Stimulated activated CD8-positive, alpha-beta memory T cell treated with anti-CD3 and anti-CD28 coated beads, Interleukin-7, amount 100 ng/mL, for 48 hours (primary cell): ENCODE data around the gene ERC2.
"Not testable (repeated sequence)": the region's sequence is repeated elsewhere in the genome, so short reads cannot be mapped to it uniquely, and the experiment has no call there.

Experiments
- DNase-seq, 2 donors: peaks; one replicate each; pipeline ENCODE4 v3.0.0-alpha.2; 2020; ENCODE audit warnings: low read depth in 1 of 2; ENCODE audit errors: extremely low read depth in 1 of 2

The ERC2 gene

DNA sequence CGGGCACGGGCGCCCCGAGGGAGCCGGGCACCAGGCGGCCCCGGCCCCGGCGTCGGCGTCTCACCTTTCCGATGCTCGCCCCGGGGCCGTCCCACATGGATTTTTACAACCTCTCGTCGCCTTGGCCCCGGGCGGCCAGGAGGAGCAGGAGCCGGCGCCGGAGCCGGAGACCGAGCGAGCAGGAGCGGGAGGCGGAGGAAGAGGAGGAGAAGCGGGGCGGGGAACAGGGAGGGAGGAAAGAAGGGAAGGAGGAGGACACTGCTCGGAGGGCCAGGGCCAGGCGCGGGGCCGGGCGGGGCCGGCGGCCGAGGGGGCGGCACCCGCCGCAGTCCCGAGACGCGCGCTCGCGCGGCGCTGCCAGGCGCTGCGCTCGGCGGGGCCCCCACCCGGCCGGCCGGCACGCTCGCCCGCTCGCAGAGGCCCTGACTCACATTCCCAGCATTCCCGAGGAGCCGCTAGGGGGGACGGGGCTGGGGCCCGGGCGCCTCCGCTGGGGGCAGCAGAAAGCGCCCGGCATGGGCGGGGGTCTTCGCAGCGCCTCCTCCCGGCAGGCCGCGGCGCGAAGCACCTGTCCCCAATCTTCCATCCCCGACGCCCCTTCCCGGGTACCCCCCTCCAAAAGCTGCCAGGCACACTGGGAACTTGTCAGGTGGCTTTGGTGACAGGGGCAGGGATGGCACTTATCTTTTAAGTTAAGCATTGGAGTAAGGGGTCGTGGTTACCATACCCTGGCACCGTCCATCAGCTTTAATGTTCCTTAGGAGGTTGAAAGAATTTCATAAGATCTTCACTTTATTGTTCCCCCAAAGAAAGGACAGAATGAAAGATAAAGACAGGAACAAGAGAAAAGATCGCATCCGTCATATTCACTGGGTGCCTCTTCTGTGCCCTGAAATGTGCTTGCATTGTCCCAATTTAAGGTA lies at the start of gene ERC2:
Gene ERC2, minus strand, starts transcription at position 284 of the 923 bp plus-strand sequence.
- DNase-seq, result no peak

GRCh38 chr3:56502738-56503137 lies 34.5 kb upstream of the ERC2 start:
- DNase-seq, result no peak

DNA sequence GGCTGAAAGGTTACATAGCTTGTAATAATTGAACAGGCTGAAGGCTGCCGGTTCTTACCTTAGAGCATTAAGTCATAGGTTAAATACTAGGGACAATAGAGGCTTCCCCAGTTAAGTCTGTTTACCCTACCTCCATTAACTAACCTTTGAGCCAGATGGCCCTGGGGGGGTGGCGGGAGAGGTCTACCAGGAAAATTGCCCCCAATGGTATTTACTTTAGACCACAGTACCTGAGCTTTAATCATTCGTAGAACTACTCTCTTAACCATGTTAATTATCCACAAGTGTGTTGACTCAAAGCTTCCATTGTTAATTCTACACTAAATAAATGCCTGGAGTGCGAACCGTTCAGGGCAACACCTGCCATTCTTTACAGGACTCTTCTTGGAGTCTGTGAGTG lies 28.1 kb upstream of the ERC2 start:
- DNase-seq, result not testable (repeated sequence)

DNA sequence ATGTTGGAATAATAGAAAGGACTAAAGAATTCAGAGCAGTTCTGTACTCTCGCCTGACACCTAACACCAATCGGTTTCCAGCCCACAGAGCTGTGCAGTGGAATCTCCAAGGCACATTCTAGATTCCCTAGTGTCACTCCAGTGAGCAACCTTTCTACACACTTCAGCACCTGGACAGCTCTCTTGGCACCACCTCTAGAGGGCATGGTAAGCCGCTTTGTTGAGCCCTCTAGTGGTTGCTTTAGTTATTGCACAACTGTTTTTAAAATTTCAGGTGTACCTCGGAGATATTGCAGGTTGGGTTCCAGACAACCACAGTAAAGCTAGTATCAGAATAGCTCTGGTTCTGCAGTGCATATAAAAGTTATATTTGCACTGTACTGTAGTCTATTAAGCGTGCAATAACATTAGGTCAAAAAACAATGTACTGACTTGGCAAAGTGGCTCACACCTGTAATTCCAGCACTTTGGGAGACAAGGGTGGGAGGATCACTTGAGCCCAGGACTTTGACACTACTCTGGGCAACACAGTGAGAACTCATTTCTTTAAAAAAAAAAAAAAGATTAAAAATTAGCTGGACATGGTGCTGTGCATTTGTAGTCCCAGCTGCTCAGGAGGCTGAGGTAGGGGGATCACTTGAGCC lies 26.5 kb upstream of the ERC2 start:
- peak; percentile 27 to 42 for DNase-seq

GRCh38 chr3:56491566-56491965 lies 23.3 kb upstream of the ERC2 start:
- DNase-seq, result no peak

GRCh38 chr3:56488812-56489600 lies 20.7 kb upstream of the ERC2 start:
- DNase-seq, result no peak

- no peak for DNase-seq
Observed at GRCh38 chr3:56484525-56485032, 16.3 kb upstream of the ERC2 start.

DNA sequence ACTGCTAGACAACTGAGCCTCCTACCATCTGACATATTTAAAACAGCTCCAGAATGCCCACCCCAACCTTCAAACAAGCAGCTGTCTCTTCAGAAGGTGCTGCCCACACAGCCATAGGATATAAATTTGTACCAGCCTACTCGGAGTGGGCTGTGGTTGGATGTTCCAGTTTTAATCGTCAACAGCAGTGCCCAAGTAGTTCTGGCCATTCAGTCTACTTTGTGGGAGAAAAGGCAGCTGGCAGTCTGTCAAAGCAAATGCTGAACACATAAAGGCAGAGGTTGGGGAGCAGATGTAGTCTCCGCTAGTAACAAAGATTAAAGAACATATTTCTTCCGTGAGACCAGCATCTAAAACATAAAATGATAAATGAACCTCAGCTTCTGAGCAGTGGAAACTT lies 15.9 kb upstream of the ERC2 start:
- DNase-seq, result no peak

DNA sequence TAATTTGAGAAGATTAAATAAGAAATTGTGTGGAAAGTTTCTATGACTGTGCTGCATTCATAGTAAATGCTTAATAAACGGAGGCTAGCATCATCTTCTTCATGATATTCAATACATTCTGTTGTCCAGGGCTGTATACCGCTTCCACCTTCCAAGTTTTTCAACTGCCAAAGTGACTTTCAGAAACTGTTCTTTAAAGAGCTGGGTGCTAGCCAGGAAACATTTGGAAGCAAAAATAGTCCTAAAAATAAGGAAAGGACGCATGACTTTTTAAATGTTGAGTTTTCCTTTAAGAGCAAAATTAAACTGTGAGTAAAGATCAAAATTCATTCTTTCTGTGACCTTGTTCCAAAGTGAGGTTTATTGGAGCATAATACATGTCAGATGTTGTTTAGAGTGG lies 9.4 kb upstream of the ERC2 start:
- no peak for DNase-seq

- DNase-seq, result no peak
Observed at GRCh38 chr3:56476771-56477170, 8.5 kb upstream of the ERC2 start.

DNA sequence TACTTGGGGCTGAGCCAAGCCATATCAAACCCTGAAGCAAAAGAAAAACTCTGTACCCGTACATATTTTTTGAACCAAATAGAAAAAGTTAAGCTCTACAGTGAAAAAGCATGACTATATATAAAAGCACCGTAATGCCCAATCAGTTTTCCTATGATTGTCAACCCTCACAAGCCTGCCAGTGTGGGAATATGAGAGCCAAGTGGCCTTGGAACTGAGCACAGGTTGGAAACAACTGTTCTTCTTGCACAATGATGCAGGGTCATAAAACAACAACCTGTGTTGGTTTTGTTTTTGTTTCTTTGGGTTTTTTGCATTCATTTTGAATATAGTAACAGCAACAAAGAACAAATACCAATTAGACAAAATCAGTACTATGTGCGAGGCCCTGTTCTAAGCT lies 3.5 kb upstream of the ERC2 start:
- DNase-seq, result no peak

DNA sequence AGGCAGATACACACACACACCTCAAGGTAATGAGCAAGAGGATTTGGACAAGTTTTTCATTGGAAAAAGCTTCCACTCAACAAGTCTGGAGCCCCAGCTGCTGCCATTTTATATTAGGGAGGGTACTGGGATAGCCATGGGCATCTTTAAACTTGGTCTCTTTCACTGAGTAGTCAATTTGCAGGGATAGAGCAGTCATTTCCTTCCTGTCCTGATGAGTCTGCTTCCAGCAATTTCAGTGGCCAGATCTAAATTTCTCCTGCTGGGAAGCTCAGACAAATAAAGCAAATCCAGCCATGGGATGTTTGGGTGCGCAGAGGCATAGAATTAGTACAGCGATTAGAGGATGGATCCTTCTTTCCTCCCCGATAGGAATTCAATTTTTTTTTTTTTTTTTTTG lies 874 bp upstream of the ERC2 start:
- DNase-seq, result no peak

DNA sequence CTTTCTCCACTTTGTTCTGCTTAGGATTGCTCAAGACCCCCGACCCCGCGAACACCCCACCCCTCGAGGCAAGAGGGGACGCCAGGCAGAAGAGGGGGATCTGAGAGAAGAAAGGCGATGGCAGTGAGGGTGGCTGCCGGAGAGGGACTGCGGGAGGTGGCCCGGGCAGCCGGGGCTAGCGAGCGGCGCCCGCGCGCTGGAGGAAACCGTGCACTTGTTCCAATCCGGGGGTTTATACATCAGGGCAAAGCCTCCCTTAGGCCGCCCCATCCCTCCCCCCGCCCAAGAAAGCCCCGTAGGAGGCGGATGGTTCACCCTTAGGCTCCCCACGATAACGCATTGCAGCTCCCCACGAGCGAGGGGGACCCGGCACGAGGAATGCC lies 475 bp downstream of the ERC2 start:
- no peak for DNase-seq

GRCh38 chr3:56467108-56467507 lies 1.2 kb downstream of the ERC2 start:
- peak in 1 of 2 donors; percentile 51 for DNase-seq

DNA sequence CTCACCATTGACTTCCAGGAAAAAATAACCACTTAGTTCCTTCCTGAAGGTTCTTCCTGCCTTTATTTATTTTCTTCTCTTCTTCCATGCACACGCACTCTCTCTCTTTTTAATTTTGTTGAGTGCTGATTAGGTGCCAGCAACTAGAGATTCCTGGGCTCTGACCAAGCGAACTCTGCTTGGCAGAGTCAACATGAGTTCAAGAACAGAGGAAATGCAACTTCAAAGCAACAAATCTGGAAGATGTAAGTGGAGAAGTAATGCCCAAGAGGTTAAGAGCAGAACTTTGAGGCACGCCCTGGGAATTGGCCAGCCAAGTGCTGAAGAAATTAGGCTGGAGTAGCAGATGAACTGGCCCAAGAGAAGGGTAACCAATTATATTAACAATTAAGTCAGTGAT lies 8.5 kb downstream of the ERC2 start:
- DNase-seq, result no peak

GRCh38 chr3:56459104-56459496 lies 9.2 kb downstream of the ERC2 start:
- DNase-seq, result no peak

DNA sequence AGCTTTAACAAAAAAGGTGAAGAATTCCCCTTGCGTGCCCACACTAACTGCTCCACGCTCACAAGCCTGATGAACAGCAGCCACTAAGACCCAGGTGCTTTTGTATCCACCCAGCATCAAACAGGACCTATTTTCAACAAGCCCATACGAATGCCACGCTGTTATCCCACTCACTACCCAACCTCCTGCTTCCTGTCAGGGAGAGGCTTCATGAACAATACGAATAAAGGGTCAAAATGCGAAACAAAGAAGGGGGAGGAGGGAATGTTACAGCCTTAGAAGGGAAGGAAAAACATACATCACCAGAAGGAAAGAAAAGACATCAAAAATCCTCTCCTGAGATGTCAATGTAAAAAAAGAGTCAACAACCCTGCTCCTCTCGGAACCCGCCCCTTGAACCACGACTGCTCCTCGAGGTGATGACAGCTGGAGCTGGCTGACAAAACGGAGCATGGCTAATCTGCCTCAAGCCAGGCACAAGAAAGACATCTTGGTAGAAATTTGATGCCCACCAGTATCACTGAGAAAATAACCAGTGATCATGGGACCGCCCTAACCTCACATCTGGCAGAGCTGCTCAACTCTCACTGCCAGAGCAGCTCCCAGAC lies 9.7 kb downstream of the ERC2 start:
- DNase-seq, result no peak

DNA sequence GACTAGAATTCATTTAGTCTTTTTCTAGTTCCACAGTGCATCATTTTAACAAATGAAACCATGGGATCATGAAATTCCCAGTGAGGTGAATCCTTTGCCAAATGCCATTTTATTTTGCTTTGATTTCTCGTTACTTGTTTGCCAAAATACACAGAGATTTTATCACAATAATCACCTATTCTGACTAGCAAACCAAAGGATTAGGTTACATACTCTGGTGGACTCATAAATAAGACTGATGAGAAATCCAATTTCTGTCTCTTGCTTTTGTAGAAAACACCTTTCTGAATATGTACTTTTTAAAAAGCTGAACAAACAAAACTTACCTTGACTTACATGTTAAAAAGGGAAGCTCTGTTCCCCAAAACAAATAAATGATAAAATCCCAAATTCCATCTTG lies 12.2 kb downstream of the ERC2 start:
- DNase-seq, result no peak

- DNase-seq, result no peak
Observed at GRCh38 chr3:56453011-56453410, 15.3 kb downstream of the ERC2 start.

DNA sequence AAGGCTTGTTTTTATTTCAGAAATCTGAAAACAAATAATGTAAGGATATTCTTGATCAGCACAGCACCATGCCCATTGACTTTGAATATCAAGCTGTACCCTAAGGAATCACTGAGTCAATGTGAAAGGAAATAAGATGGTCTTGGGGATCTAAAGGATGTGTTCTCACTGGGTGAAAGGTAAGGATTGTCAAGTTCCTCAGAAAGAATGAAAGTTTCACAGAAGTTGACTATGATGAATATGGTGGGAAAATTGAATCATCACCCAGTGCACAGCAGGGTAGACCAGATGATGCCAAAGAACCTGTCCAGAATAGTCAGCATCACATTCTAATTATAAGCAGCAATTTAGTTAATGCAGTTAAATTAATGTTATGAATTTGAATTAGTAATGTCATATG lies 16.2 kb downstream of the ERC2 start:
- no peak for DNase-seq

DNA sequence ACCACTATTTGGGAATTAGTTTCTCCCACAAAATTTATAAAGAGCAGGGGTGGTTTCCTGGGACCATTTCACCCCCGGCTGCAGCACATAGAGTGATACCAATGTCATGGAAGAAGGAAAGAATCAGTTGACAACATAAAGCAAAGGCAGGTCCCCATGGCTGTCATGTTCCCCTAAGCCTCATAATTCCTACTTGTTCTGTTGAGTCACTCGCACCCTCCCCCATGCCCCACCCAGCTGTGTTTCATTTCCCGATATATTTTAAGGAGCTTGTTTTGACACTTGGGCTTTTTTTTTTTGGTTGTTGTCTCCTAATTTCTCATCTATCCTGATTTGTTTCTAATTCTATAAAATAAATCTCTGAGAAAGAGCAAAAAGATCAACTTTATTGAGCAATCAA lies 24.9 kb downstream of the ERC2 start:
- DNase-seq, result no peak
